Activated CD4-positive, CD25-positive, alpha-beta regulatory T cell treated with anti-CD3 and anti-CD28 coated beads, Interleukin-2, amount 50 U/mL, for 24 hours (primary cell): ENCODE measurements around the gene RSAD2.
A peak's percentile ranks its signal among the peaks of the same experiment; 100 is the strongest.

Source experiments
- ATAC-seq, 2 donors: fragments of 150-1000 bp; cut with Tn5 transposase; one replicate each; pipeline ENCODE4 v1.10.0; 2021; ENCODE audit warnings: mild to moderate bottlenecking in 1 of 2, moderate library complexity in 1 of 2

RSAD2 gene

DNA sequence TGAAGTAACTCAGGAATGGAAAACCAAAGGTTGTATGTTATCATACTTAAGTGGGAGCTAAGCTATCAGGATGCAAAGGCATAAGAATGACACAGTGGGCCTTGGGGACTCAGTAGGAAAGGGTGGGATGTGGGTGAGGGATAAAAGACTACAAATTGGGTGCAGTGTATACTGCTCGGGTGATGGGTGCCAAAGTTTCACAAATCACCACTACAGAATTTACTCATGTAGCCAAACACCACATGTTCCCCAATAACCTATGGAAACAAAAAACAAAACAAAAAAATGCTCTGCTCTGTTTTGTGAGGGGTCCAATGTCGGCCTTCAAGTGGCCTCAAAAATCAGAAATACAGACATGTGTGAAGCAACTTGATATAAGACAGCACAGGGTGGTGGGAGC, 30.7 kb downstream of the RSAD2 start:
- no peak for ATAC-seq

DNA sequence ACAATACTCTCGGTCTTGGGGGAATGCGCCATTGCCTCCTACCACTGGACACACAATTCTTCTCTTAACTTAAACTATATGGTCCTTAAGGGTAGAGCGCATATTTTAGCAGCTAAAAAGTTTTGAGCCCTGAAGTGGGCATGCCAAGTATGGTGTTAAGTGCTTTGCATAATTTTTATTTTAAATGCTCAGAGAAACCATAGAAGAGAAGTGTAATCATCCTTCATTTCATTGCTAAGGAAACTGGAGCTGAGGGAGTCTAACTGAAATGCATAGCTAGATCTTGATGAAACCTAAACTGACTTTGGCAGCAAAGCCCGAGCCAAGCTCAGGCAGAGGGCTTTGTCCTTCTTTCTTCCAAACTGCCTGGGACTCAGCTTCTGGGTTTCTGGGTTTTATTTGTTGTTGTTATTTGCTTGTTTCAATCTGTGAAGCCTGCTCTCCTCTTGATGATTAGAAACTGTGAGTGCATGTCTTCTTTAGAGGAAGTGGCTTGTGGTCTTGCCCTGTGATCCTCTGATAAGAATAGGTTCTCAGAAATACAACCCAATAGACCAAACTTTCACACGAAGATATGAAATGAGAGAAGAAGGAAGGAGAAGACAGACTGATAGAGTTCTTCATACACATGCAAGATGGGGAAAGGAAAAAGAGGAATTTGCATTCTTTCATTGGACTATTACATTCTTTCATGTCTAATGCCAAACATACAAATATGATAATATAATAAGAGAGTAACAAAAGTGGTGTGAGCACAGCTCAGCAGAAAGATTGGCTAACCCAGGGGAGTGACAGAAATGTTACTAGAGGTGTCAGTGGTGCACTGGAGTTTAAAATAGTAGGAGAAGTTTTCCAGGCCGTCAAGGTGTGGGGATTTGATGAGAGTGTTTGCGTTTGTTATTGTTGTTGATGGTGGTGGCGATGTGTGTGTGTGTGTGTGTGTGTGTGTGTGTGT, 32.1 kb downstream of the RSAD2 start:
- ATAC-seq: peak; percentile 59 to 63

- no peak for ATAC-seq
These were observed 34.1 kb downstream of the RSAD2 start for GRCh38 chr2:6911721-6912120.

GRCh38 chr2:6913415-6914157, 36.0 kb downstream of the RSAD2 start:
- ATAC-seq: peak; percentile 44 to 51

GRCh38 chr2:6914828-6915227, 37.3 kb downstream of the RSAD2 start:
- ATAC-seq: no peak

GRCh38 chr2:6915399-6915798, 37.8 kb downstream of the RSAD2 start:
- no peak for ATAC-seq

GRCh38 chr2:6916224-6916623, 38.6 kb downstream of the RSAD2 start:
- ATAC-seq: no peak

DNA sequence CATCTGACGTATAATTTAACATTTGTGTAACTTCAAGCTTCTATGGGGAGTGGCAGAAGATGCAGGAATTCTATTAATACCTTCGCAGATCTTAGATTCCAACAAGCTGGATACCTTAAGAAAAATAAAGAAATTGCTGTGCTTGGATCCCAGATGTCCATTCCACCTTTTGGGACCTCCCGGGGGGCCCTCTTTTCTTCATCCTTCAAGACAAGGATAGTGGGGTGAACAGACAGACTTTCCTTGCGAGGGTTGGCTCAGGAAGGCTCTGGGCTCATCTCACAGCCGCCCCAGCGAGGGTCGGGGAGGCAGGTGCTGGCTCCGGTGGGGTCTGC, 39.1 kb downstream of the RSAD2 start:
- ATAC-seq: no peak

- peak; percentile 75 to 79 for ATAC-seq
These were observed 39.6 kb downstream of the RSAD2 start, which contains the start of gene RNF144A for GRCh38 chr2:6917071-6917760. RNF144A (plus strand) TSS chr2:6917412; CDS start chr2:6996927, 79,515 bp downstream.

- peak; percentile 11 to 14 for ATAC-seq
These were observed 40.3 kb downstream of the RSAD2 start for GRCh38 chr2:6917761-6918421.

- ATAC-seq: no peak
These were observed 42.5 kb downstream of the RSAD2 start for GRCh38 chr2:6919901-6920742.

- ATAC-seq: no peak
These were observed 43.1 kb downstream of the RSAD2 start for GRCh38 chr2:6920743-6921064.

GRCh38 chr2:6921321-6921922, 43.8 kb downstream of the RSAD2 start:
- ATAC-seq: no peak

DNA sequence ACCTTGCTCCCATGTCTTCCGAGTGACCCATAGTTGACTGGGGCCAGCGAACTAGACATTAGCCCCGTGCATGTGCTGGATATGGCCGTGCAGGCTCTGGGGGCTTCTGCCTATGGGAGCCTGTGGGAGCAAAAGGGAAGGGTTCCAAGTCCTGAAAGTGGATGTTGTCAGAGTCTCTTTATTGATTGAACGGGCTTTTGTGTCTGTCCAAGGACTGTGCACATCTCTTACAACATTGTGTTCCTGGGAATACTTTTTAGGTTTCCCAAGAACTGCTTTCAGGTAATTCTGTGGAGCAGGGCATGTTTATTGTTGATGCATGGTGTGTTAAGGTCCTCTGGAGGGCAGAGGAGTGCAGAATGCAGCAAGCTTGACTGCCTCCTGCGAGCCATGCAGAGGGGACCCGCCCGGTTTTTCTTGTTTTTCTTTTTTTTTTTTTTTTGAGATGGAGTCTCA, 44.7 kb downstream of the RSAD2 start:
- no peak for ATAC-seq

- no peak for ATAC-seq
These were observed 45.7 kb downstream of the RSAD2 start for GRCh38 chr2:6923319-6923718.

DNA sequence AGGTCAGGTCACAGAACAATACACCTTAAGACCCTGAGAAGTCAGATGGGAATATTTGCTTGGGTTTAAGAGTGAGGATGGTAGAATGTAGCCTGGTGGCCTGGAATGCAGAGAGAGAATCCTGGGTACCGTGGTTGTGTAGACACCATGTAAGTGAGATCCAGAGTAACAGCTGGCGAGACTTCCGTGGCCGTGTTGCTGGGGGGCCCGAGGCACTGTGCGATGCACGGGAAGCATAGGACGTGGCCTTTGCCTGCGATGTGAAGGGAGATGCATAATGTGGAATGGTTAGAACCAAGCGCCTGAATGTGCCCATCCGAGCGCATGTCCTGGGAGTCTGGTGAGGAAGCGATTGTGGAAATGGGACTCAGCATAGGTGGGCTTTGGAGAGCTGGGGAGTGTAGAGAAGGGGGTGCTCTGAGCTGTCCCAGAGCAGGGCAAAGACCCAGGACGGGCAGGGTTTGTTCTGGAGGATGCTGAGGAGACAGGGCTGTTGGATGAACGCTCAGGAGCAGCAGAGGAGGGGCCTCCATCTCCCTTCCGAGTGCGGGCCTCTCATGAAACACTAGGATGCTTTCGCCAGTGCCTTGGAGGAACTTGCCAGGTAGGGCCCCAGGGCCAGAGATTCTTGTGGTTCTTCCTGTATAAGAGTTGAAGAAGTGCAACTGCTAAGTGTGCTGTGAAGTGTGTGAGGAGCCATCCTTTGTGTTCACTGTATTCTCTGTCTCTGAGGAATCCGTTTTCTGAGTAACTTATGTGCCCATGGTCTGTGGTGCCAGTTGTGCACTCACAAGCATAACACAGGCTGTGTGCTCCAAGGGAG, 46.7 kb downstream of the RSAD2 start:
- no peak for ATAC-seq

- no peak for ATAC-seq
These were observed 47.4 kb downstream of the RSAD2 start for GRCh38 chr2:6924924-6925409.

DNA sequence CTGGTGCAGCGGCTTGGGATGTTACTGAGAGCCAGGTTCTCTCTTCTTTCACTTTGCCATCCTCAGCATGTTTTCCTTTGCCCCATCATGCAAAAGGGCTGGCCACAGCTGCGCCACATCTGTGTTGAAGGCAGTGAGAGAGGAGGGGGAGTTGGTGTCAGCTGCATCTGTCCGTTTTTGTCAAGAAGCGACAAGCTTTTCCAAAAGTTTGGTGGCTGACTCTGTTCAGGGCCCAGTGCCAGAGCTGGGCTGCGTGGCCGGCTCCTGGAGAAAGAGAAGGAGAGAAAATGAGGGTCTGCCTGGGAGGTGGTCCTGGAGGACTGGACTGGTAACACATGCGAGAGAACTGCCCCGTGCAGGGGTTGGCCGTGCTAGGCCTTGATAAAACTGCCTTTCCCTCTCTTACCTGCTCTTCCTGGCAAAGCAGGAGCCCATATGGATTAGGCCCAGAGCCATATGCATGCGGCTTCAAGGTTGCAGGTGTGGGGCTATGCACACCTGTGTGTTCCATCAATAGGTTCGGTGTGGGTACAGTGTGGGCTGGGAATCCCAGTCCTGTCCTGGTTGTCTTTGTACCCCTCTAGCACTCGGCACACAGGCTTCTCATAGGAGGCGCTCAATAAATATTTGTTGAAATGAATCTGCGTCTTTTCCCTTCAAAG, 48.6 kb downstream of the RSAD2 start:
- no peak for ATAC-seq

GRCh38 chr2:6927186-6927585, 49.6 kb downstream of the RSAD2 start:
- no peak for ATAC-seq

DNA sequence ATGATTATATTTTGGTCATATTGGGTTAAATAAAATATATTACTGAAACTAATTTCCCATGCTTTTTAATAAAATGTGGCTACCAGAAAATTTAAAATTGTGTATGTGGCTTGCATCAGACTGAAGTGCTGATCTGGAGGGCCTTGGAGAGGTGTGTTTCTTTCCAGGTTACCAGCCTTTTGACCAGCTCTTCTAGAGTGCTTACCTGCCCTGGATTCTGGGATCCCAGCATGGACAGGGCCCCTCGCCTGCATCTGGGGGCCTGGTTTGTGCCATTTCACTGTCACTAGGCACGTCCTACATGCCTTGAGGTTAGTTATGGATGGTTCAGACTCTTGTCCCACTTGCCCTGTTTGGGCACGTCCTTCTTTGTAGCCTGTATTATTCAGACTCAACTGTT, 50.2 kb downstream of the RSAD2 start:
- no peak for ATAC-seq
